ENCODE results near the gene PKP2. TPM values are rescaled to one million over a fixed set of nuclear protein-coding genes. Genes with fewer than 3 reads are reported as not detected.

PKP2 gene
- total and polyA plus RNA-seq, 4 donors: 8.6 to 35.7 (median 12.8) TPM

GRCh38 chr12:32854716-32855115 lies 41.9 kb downstream of the PKP2 start:
- Histone ChIP-seq H3K4me3 (ENCODE audit: low read depth in 1 of 3, low read length in 3 of 3) (no peak overlapping the region), H3K36me3 (ENCODE audit: control insufficient read depth in 4 of 4, insufficient read depth in 3 of 4, low read depth in 1 of 4, low read length in 3 of 4) (peaks cover 0 to 7% (median 2%) of the 10 kb centered on the region in 4 donors), H3K9me3 (ENCODE audit: control insufficient read depth in 4 of 4, low read length in 3 of 4) (no peaks in the 10 kb centered on the region), H3K9ac (ENCODE audit: low read depth in 1 of 2, low read length in 2 of 2) (no peak overlapping the region), H3K27me3 (ENCODE audit: control insufficient read depth in 4 of 4, insufficient read depth in 4 of 4, low read length in 3 of 4) (no peaks in the 10 kb centered on the region), H3K4me1 (ENCODE audit: control insufficient read depth in 4 of 4, insufficient read depth in 4 of 4, low read length in 3 of 4) (no peaks in the 10 kb centered on the region), H3K27ac (ENCODE audit: low read depth in 1 of 2, low read length in 2 of 2) (no peak overlapping the region)
- TF ChIP-seq ZBTB33 (IDR thresholded peaks at IDR 0.05) (no peak), EGR1 (IDR thresholded peaks at IDR 0.05; ENCODE audit: low read depth in 2 of 2) (no peak), MAX (IDR thresholded peaks at IDR 0.05) (no peak), REST (IDR thresholded peaks at IDR 0.05) (no peak), RAD21 (IDR thresholded peaks at IDR 0.05) (no peak), ATF3 (IDR thresholded peaks at IDR 0.05) (no peak), TAF1 (conservative IDR thresholded peaks at IDR 0.05) (no peak), FOXA2 (IDR thresholded peaks at IDR 0.05) (no peak), SP1 (IDR thresholded peaks at IDR 0.05) (no peak), HNF4A (conservative IDR thresholded peaks at IDR 0.05) (no peak), NR2F2 (IDR thresholded peaks at IDR 0.05) (no peak)
- 86% methylated on average over 1 of the region's 1 CpG for WGBS
- no peak for DNase-seq (ENCODE audit: low spot score)

GRCh38 chr12:32854097-32854496 lies 42.5 kb downstream of the PKP2 start:
- Histone ChIP-seq H3K4me1 (ENCODE audit: control insufficient read depth in 4 of 4, insufficient read depth in 4 of 4, low read length in 3 of 4) (no peaks in the 10 kb centered on the region), H3K4me3 (ENCODE audit: low read depth in 1 of 3, low read length in 3 of 3) (no peak overlapping the region), H3K27me3 (ENCODE audit: control insufficient read depth in 4 of 4, insufficient read depth in 4 of 4, low read length in 3 of 4) (no peaks in the 10 kb centered on the region), H3K36me3 (ENCODE audit: control insufficient read depth in 4 of 4, insufficient read depth in 3 of 4, low read depth in 1 of 4, low read length in 3 of 4) (peaks cover 0 to 12% (median 8%) of the 10 kb centered on the region in 4 donors), H3K9me3 (ENCODE audit: control insufficient read depth in 4 of 4, low read length in 3 of 4) (no peaks in the 10 kb centered on the region), H3K27ac (ENCODE audit: low read depth in 1 of 2, low read length in 2 of 2) (no peak overlapping the region), H3K9ac (ENCODE audit: low read depth in 1 of 2, low read length in 2 of 2) (no peak overlapping the region)
- WGBS: 84% methylated on average over 4 of the region's 4 CpGs
- no peak for DNase-seq (ENCODE audit: low spot score)
- no peak for TF ChIP-seq EGR1 (IDR thresholded peaks at IDR 0.05; ENCODE audit: low read depth in 2 of 2)
- no peak for TF ChIP-seq MAX (IDR thresholded peaks at IDR 0.05)
- no peak for TF ChIP-seq FOXA2 (IDR thresholded peaks at IDR 0.05)
- no peak for TF ChIP-seq RXRA (IDR thresholded peaks at IDR 0.05)
- no peak for TF ChIP-seq FOXA1 (IDR thresholded peaks at IDR 0.05)
- TF ChIP-seq GABPA (IDR thresholded peaks at IDR 0.05 in 1 of 2, conservative IDR thresholded peaks at IDR 0.05 in 1 of 2): no peak
- no peak for TF ChIP-seq TAF1 (conservative IDR thresholded peaks at IDR 0.05)
- no peak for TF ChIP-seq JUND (IDR thresholded peaks at IDR 0.05)
- TF ChIP-seq SP1 (IDR thresholded peaks at IDR 0.05): no peak
- TF ChIP-seq REST (IDR thresholded peaks at IDR 0.05): no peak
- TF ChIP-seq ATF3 (IDR thresholded peaks at IDR 0.05): no peak
- TF ChIP-seq HNF4G (IDR thresholded peaks at IDR 0.05): no peak
- no peak for TF ChIP-seq NR2F2 (IDR thresholded peaks at IDR 0.05)
- no peak for TF ChIP-seq CTCF (IDR thresholded peaks at IDR 0.05; ENCODE audit: low read depth, low read length, missing input control)
- TF ChIP-seq YY1 (IDR thresholded peaks at IDR 0.05): no peak

Measured in liver (tissue), 9 donors.